ENCODE results near the gene EHHADH. TPM values are rescaled to one million over a fixed set of nuclear protein-coding genes. Genes with fewer than 3 reads are reported as not detected.

EHHADH gene
- polyA plus RNA-seq, 3 donors, result 0.57 to 1.5 (median 1.1) TPM

DNA sequence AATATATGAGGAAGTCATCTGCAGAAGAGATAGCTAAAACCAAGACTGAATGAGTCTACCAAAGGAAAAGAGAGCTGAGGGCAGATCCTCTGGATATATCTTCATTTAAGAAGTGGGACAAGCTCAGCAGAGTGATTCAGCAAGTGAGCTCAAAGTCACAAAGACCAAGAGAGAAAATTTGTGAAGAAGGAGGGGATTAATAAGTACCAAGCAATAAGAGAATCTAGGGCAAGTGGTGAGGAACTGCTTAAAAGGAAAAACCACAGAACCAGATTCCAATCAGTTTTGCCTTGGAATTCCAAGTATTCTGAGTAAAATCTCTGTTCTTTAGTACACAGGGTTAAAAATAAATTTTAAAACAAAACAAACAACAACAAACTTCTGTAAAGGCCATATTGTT lies 3.6 kb downstream of the EHHADH start:
- H3K9ac ChIP-seq (ENCODE audit: insufficient read depth, low read length, poor library complexity, severe bottlenecking), result no peak overlapping the region

GRCh38 chr3:185242642-185243041 lies 11.2 kb downstream of the EHHADH start:
- peaks cover 0 to 3% (median 0%) of the 10 kb centered on the region in 3 donors for H3K27me3 Mint-ChIP-seq (ENCODE audit: low read depth in 3 of 3)
- no peak for DNase-seq
- H3K4me1 Mint-ChIP-seq, result no peaks in the 10 kb centered on the region
- intact Hi-C loops (cut with micrococcal nuclease), result no loop called here
- Histone ChIP-seq H3K4me1 (ENCODE audit: control insufficient read depth in 1 of 2, insufficient read depth in 2 of 2, low read length in 2 of 2) (no peaks in the 10 kb centered on the region), H3K9ac (ENCODE audit: insufficient read depth, low read length, poor library complexity, severe bottlenecking) (no peak overlapping the region), H3K79me2 (ENCODE audit: insufficient read depth, low read length) (no peaks in the 10 kb centered on the region), H3K27me3 (ENCODE audit: control insufficient read depth in 2 of 2, insufficient read depth in 2 of 2, low read length in 2 of 2) (no peaks in the 10 kb centered on the region), H2AFZ (ENCODE audit: insufficient read depth, low read depth, low read length, poor library complexity, severe bottlenecking) (no peak overlapping the region), H4K20me1 (ENCODE audit: insufficient read depth, low read length) (no peaks in the 10 kb centered on the region), H3K4me2 (replicated peaks; ENCODE audit: extremely low read depth, low read length, poor library complexity, severe bottlenecking) (no peak overlapping the region), H3K36me3 (replicated peaks in 1 of 2; ENCODE audit: control insufficient read depth in 1 of 2, insufficient read depth in 2 of 2, low read length in 2 of 2) (peaks cover 2 to 5% of the 10 kb centered on the region in 2 donors), H3K27ac (ENCODE audit: low read depth in 1 of 2, low read length in 2 of 2) (no peak overlapping the region), H3K9me3 (replicated peaks in 1 of 2; ENCODE audit: control insufficient read depth in 1 of 2, insufficient read depth in 1 of 2, low read length in 2 of 2) (peaks cover 12 to 16% of the 10 kb centered on the region in 2 donors), H3K4me3 (replicated peaks in 1 of 3; ENCODE audit: low read depth in 2 of 3, low read length in 3 of 3) (no peak overlapping the region)
- H3K36me3 Mint-ChIP-seq, result peaks cover 8 to 9% of the 10 kb centered on the region in 2 donors
- TF ChIP-seq CTCF (IDR thresholded peaks at IDR 0.05), result no peak
- H3K27ac Mint-ChIP-seq, result no peak overlapping the region
- H3K9me3 Mint-ChIP-seq, result peaks cover 24 to 49% (median 33%) of the 10 kb centered on the region in 7 donors
- WGBS (ENCODE audit: insufficient coverage), result 100% methylated on average over 3 of the region's 3 CpGs
- no peak overlapping the region for H3K4me3 Mint-ChIP-seq

More for the DNA sequence above, 3.6 kb downstream of the EHHADH start:
- intact Hi-C loops (cut with micrococcal nuclease), result no loop called here
- Histone ChIP-seq H3K4me2 (replicated peaks; ENCODE audit: extremely low read depth, low read length, poor library complexity, severe bottlenecking) (no peak overlapping the region), H3K27ac (ENCODE audit: low read depth in 1 of 2, low read length in 2 of 2) (no peak overlapping the region), H3K36me3 (replicated peaks in 1 of 2; ENCODE audit: control insufficient read depth in 1 of 2, insufficient read depth in 2 of 2, low read length in 2 of 2) (peaks cover 7 to 9% of the 10 kb centered on the region in 2 donors), H3K9me3 (replicated peaks in 1 of 2; ENCODE audit: control insufficient read depth in 1 of 2, insufficient read depth in 1 of 2, low read length in 2 of 2) (peaks cover 0 to 2% of the 10 kb centered on the region in 2 donors), H2AFZ (ENCODE audit: insufficient read depth, low read depth, low read length, poor library complexity, severe bottlenecking) (no peak overlapping the region), H4K20me1 (ENCODE audit: insufficient read depth, low read length) (no peaks in the 10 kb centered on the region), H3K79me2 (ENCODE audit: insufficient read depth, low read length) (no peaks in the 10 kb centered on the region), H3K4me3 (replicated peaks in 1 of 3; ENCODE audit: low read depth in 2 of 3, low read length in 3 of 3) (no peak overlapping the region), H3K4me1 (ENCODE audit: control insufficient read depth in 1 of 2, insufficient read depth in 2 of 2, low read length in 2 of 2) (peaks cover 0 to 7% of the 10 kb centered on the region in 2 donors), H3K27me3 (ENCODE audit: control insufficient read depth in 2 of 2, insufficient read depth in 2 of 2, low read length in 2 of 2) (no peaks in the 10 kb centered on the region)
- no peak for DNase-seq
- Mint-ChIP-seq H3K4me3 (no peak overlapping the region), H3K9me3 (peaks cover 0 to 13% (median 5%) of the 10 kb centered on the region in 7 donors), H3K27me3 (ENCODE audit: low read depth in 3 of 3) (peaks cover 1 to 6% (median 2%) of the 10 kb centered on the region in 3 donors), H3K36me3 (peaks cover 12 to 16% of the 10 kb centered on the region in 2 donors), H3K4me1 (peaks cover 10% of the 10 kb centered on the region), H3K27ac (no peak overlapping the region)
- no peak for TF ChIP-seq CTCF (IDR thresholded peaks at IDR 0.05)

Measured in CD14-positive monocyte (primary cell).